ENCODE measurements around the gene KCNQ1.

The KCNQ1 gene

DNA sequence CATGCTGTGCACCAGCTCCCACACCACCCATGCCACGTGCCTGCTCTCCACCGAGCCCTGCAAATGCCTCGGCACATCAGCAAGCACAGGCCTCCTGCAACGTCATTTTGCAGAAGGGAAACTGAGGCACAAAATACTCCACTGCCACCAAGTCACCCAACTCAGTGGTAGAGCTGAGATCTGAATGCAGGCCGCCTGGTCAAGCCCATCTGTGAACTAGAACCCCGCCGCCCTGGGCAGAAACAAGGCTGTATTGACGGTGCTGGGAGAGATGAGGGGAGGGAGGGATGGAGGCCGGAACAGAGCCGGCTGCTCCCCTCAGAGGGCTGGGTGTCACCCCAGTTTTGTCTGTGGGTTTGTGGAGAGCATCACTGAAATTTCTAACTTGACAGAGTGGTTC is 359.4 kb downstream of the KCNQ1 start:
- TF ChIP-seq, protein P1, sequence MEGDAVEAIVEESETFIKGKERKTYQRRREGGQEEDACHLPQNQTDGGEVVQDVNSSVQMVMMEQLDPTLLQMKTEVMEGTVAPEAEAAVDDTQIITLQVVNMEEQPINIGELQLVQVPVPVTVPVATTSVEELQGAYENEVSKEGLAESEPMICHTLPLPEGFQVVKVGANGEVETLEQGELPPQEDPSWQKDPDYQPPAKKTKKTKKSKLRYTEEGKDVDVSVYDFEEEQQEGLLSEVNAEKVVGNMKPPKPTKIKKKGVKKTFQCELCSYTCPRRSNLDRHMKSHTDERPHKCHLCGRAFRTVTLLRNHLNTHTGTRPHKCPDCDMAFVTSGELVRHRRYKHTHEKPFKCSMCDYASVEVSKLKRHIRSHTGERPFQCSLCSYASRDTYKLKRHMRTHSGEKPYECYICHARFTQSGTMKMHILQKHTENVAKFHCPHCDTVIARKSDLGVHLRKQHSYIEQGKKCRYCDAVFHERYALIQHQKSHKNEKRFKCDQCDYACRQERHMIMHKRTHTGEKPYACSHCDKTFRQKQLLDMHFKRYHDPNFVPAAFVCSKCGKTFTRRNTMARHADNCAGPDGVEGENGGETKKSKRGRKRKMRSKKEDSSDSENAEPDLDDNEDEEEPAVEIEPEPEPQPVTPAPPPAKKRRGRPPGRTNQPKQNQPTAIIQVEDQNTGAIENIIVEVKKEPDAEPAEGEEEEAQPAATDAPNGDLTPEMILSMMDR (conservative IDR thresholded peaks at IDR 0.05), result no peak

DNA sequence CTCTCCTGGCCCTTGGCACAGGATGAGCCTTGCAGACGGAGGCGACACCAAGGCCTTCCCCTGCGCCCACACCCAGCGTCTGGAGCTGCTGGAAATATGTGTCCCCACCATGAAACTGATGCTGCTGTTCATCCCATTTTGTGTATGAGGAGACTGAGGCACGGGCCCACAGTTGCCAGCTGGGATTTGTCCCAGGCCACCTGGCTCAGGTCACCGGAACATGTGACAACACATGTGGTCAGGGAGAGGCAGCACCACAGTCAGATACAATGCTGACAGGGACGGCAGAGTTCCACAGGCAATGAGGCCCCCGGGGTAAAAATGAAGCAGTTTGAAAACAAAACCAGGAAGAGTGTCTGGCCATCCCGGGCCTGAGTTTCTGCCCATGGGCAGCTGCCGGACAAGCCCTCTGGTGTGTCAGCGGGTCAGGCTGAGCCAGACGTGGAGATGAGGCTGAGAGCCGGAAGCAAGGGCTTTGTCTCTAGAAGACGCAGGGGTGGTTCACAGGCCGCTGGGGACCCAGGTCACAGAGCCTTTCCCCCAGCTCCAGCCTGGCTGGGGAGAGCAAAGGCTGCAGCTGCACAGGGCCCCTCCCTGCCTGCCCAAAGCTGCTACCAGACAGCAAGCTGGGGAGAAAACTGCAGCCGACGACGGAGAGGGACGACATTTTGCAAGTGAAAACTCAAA is 360.0 kb downstream of the KCNQ1 start:
- no peak overlapping the region for H3K27ac ChIP-seq
- TF ChIP-seq, protein P1 (conservative IDR thresholded peaks at IDR 0.05), result no peak

More for the DNA sequence above, 359.4 kb downstream of the KCNQ1 start:
- H3K27ac ChIP-seq, result no peak overlapping the region

DNA sequence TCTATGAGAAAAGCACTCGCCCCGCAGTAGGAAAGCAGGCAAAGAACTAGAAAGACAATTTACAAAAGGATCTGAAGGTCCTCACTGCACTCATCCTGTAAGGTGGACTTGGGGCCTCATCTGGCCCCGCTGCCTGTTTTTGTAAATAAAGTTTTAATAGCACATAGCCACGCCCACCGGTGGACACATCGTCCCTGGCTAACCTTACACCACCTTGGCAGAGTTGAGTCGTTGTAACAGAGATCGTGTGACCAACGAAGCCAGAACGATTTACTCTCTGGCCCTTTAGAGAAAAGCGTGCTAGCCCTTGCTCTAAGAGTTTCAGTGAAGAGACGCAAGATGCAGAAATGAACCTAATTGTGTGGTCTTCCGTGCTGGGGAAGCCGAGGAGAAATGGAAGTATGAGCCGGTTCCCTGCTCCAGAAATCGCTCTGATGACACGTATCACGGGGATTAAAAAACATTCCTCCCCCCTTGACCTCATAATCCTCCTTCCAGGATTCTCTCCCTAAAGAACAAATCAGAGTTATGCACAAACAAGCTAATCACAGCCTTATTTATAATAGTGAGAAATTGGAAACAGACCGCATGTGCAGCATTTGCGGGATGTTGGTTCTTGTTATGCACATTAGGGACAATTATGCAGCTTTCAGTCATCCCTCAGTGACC is 360.7 kb downstream of the KCNQ1 start:
- TF ChIP-seq, protein P1 (conservative IDR thresholded peaks at IDR 0.05), result no peak
- H3K27ac ChIP-seq, result no peak overlapping the region

DNA sequence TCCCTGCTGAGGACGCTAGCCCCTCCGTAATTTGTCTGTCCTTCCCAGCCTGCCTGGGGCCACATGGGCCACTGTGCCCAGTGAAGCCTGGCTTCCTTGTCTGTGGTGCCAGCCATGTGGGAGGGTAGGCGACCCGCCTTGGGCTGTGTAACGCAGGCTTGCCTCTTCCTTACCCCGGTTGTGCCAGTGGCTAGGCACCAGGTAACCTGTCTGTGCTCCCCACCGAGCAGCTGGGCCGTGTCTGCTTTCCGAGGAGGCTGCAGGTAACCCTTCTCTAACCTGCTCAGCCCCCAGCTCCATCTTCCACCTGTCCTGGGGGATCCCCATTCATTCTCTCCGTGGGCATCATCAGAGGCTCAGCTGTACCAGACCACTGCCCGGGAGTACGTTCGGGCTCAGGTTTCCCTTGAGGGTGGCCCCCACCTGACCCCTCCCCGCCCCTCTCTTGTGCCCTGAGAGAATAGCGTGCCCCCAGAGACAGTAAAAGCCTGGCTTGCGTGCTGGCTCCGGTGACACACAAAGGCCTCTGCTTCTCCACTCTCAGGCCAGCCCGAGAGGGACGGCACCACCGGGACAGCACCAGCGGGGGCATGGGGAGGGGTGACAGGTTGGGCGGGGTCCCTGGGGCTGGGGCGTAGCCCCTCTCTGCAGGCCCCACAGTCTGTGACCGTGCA is 361.7 kb downstream of the KCNQ1 start:
- TF ChIP-seq, protein P1 (conservative IDR thresholded peaks at IDR 0.05), result no peak
- H3K27ac ChIP-seq, result peak overlapping the region; percentile 76; the same call in 1 of the 2 replicates

DNA sequence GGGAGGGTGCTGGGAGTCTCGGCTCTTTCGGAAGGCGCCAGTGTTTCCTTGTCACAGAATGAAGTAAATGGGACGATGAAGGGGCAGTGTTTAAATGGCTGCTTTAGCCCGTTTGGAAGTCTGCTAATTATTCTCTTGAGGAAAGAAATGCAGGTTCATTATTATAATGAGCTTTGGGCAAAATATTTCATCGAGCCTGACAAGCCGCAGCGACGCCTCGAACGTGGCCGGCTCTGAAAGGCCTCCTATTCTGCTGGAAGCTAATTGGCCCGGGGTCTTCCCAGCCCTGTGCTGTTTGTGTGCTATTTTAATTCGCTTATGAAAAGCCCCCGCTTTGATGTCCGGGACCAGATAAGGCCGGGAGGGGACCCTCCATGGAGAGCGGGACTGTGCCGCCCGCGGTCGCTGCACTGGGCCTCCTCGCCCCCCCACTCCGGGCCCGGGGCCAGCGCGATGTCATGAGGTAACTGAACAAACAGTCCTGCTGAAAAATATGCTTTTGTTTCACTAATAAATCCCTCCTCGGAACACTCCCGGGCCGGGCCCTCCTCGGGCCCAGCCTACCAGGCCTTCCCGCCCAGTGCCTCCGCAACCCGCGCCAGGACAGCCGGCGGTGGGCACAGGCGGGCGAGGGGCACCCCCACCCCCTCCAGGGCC is 362.3 kb downstream of the KCNQ1 start:
- TF ChIP-seq, protein P1 (conservative IDR thresholded peaks at IDR 0.05), result no peak
- H3K27ac ChIP-seq, result peak overlapping the region; percentile 76

DNA sequence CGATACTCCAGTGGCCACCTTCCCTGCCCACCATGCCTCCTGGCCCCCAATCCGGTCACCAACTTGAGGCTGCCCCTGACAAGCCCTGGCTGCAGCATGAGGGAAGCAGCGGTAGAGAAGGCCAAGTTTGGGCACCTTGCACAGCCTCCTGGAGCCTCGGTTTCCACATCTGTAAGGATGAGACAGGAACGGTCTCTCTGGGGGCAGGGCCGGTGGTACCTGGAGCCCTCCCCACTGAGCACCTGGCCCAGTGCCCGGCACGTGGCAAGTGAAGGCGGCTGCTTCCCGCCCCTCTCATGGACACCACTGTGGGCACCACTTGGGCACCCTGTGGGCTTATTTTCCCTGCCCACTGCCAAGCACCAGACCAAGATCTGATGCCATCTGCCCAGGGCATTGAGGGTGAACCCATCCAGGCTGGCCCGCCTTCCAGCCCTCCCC is 363.0 kb downstream of the KCNQ1 start:
- TF ChIP-seq, protein P1 (conservative IDR thresholded peaks at IDR 0.05), result no peak
- H3K27ac ChIP-seq, result peak overlapping the region; percentile 76

Measured in VCaP (cell line).